ENCODE data around the gene ABCC9.
"Not testable (repeated sequence)": the region's sequence is repeated elsewhere in the genome, so short reads cannot be mapped to it uniquely, and the experiment has no call there.

ABCC9 gene

GRCh38 chr12:21934173-21934572 lies 7.1 kb downstream of the ABCC9 start:
- FAIRE-seq (no peak), DNase-seq (ENCODE audit: low spot score) (no peak)

DNA sequence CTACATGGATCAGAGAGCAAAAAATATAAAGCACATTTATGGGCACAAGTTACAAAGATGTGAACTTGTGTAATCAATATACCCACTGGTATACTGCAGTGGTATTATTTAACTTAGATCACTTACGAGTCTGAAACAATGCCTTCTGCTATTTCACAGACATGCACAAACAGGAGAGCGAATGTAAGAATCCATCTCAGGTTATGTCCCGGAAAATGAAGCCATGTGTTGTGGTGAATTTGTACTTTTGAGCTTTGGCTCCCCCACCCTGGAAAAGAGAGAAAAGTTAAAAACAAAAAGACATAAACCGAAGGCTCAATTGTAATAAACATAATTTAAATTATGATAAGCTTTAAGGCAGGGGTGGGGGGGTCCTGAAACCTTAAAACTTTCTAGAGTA lies 7.6 kb downstream of the ABCC9 start:
- FAIRE-seq, result no peak
- DNase-seq (ENCODE audit: low spot score), result no peak

GRCh38 chr12:21929972-21930371 lies 11.3 kb downstream of the ABCC9 start:
- DNase-seq (ENCODE audit: low spot score); FAIRE-seq: not testable (repeated sequence)

DNA sequence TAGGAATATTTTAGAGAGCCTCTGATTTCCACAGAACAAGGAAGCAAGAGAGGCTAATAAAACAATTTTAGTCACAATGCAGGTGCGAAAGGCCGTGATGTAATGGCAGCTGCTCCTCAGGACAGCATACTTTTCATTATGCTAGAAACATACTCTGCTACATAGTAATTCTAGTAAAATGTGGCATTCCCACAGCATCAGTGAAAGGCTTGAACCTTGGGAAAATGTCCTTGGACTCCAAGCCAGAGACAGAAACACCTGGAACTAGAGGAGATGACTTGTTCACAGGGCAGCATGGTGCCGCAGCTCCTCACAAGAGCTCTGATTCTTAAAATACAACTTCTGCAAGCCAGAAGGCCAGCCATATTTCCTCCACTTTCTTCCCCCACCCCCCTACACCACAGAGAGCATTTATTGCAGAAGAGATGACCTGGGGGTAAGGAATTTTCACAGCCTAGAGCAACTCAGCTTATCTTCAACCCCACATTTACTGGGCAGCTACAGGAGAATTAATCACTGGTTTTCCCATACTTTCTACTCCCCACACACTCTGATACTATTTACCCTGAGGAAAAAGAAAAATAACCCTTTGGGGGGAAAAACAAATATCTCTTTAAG lies 15.8 kb downstream of the ABCC9 start:
- DNase-seq (ENCODE audit: low spot score) (no peak), FAIRE-seq (no peak)

DNA sequence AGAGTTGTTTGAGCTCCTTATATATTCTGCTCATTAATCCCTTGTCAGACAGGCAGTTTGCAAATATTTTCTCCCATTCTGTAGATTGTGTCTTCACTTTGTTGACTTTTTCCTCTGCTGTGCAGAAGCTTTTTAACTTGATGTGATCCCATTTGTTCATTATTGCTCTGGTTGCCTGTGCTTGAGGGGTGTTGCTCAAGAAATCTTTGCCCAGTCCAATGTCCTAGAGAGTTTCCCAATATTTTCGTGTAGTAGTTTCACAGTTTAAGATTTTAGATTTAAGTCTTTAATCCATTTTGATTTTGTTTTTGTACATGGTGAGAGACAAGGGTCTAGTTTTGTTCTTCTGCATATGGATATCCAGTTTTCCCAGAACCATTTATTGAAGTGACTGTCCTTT lies 19.8 kb downstream of the ABCC9 start:
- no peak for DNase-seq (ENCODE audit: low spot score)
- no peak for FAIRE-seq

DNA sequence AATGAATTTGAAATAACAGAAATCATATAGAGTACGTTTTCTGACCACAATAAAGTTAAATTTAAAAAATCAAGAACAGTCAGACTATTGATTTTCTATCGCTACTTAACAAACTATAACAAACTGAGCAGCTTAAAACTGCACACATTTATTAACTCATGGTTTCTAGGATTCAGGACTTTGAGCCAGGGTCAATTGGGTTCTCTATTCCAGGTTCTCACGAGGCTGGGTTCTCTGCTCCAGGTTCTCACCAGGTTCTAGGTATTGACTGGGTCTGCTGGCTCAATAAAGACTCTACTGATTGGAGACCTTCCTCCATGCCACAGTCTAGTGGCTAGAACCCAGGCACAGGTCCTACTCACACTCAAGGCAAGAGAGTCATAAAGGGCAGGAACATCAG lies 22.8 kb downstream of the ABCC9 start:
- no peak for DNase-seq (ENCODE audit: low spot score)
- no peak for FAIRE-seq

DNA sequence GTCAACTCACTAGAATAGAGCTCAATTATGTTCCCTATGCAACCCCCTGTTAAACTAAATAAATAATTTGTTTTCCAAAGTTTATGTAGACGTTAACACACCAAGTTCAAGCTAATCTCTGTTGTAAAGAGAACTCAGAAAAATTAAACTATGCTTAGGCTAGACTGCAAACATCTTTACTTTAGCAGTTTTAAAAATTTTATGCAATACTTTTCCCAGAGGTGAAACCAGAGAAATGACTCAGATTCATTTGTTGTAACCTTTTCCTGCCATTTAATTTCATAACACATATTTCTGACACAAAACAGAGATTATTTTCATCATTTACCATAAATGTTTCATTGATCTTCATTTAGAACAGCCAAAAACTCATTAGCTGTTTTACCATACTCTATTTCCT lies 27.4 kb downstream of the ABCC9 start:
- no peak for DNase-seq (ENCODE audit: low spot score)
- no peak for FAIRE-seq

- no peak for DNase-seq (ENCODE audit: low spot score)
- no peak for FAIRE-seq
These were observed 28.9 kb downstream of the ABCC9 start for GRCh38 chr12:21912318-21912717.

- no peak for DNase-seq (ENCODE audit: low spot score)
- no peak for FAIRE-seq
These were observed 29.4 kb downstream of the ABCC9 start for GRCh38 chr12:21911832-21912231.

- FAIRE-seq, result no peak
- DNase-seq (ENCODE audit: low spot score), result no peak
These were observed 30.6 kb downstream of the ABCC9 start for GRCh38 chr12:21910657-21911056.

GRCh38 chr12:21907948-21908837 lies 33.0 kb downstream of the ABCC9 start:
- no peak for FAIRE-seq
- DNase-seq (ENCODE audit: low spot score), result no peak

- no peak for FAIRE-seq
- no peak for DNase-seq (ENCODE audit: low spot score)
These were observed 34.2 kb downstream of the ABCC9 start for GRCh38 chr12:21906919-21907493.

GRCh38 chr12:21899532-21899931 lies 41.7 kb downstream of the ABCC9 start:
- DNase-seq (ENCODE audit: low spot score); FAIRE-seq: not testable (repeated sequence)

GRCh38 chr12:21895651-21896050 lies 45.6 kb downstream of the ABCC9 start:
- DNase-seq (ENCODE audit: low spot score), result no peak
- FAIRE-seq, result no peak

DNA sequence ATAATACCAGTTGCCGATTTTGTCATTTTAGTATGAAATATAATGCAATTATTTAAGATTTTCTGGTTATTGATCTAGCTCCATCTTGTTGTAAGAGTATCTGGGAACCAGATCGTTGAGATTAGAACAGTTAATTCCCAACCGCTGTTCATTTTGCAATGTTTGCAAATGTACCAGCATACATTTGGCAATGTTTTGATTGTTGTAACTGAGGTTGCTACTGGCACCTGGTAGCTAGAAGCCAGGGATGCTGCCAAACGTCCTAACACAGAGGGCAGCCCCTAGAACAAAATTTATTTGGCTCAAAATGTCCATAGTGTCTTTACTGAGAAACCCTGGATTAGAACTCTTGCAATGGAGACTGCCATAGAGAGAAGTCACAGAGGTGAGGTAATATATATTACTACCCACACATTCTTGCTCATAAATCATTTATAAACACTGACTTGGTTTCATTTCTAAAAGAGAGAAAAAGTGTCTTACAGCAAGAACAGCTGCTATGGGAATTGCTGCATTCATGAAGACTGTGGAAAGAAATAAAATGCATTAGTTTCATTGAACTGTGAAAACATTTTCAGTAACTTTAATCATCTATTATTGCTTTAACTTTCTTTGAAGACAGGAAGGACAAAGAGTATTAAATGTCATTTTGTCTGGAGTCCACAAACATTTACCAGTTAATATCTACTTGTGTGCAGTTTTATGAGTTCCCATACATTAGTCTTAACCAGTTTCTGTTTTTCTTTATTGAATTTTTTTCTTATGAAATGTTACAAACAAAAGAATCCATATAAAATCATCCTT lies 46.2 kb downstream of the ABCC9 start:
- FAIRE-seq (no peak), DNase-seq (ENCODE audit: low spot score) (no peak)

DNA sequence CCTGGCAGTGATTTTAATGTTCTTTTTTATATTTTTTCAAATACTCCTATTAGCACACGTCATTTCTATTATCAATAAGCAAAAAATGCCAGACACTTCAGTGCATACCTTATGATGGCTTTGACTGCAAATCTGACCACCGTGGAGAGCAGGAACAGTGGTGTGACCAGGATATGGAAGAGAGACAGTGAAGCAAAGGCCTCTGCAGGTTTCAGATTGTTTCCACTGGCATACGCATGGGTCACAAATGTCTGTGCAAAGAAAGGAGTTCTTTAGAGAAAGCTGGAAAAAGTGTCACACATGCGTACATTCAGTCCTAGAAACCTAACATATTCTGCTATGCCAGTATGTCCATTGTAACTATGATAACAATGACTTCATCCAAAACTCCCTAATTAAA lies 47.3 kb downstream of the ABCC9 start:
- no peak for FAIRE-seq
- no peak for DNase-seq (ENCODE audit: low spot score)

DNA sequence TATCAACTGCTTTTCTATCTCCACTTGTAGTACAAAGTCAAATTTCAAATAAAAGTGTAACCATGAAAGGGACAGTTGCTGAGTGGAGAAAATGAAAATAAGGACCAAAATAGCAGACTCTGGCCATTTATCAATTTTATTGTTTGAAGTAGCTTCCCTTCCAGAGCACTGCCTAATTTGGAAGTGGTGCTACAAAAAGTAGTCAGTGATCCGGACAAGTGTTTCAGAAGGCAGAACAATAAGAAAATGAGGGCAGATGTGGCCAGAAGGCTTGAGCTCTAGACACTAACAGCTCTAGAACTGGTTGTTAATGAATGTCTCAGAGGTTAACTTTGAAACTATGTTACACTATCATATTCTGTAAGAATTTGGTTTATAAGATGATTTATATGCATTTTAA lies 48.9 kb downstream of the ABCC9 start:
- DNase-seq (ENCODE audit: low spot score) (no peak), FAIRE-seq (no peak)

DNA sequence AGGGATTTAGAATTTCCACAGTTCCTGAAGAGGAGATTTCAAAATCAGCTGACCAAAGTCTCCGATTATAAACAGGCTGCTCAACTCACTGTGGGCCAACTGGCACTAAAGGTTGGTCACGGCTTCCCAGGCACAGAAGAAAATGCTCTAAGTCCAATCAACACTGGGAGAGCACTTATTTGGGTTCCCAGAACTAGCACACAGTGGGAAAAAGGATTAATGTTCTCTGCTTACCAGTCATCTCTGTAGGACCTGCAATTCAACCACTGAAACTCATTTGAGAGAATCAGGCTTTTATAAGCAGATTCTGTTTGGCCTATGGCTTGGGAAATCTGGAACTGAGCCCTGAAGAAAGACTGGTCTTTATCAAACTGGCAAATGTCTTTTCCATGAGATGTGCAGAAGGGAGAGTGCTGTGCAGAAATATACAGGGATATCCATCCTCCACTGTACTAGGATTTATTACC lies 49.4 kb downstream of the ABCC9 start:
- no peak for FAIRE-seq

DNA sequence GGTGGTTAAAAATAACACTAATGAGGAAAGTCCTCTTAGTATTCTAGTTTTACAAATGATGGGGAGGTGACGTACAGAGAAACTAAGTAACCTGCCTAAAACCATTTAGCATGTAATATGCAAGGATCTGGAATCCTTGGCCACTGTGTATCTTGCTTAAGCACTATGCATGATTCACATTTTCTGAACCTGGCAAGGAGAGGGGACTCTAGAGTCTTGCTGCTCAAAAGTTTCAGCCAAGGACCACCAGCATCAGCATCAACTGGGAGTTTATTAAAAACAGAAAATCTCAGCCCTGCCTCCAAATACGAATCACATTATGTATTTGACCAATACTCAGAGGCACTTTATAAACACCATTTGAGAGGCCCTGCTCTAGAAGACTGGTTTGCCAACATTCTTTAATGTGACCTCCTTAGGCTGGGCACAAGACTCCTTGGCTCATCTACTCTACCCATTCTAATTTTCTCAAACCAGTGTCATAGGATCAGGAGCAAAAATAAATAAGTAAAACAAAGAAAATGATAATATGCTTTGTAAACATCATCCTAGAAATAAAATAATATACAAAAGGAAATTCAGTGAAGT lies 52.9 kb downstream of the ABCC9 start:
- DNase-seq (ENCODE audit: low spot score), result no peak
- FAIRE-seq, result no peak

More for the DNA sequence above, 49.4 kb downstream of the ABCC9 start:
- no peak for DNase-seq (ENCODE audit: low spot score)

- no peak for FAIRE-seq
- DNase-seq (ENCODE audit: low spot score), result no peak
These were observed 56.3 kb downstream of the ABCC9 start for GRCh38 chr12:21884936-21885335.

- FAIRE-seq (no peak), DNase-seq (ENCODE audit: low spot score) (no peak)
These were observed 58.6 kb downstream of the ABCC9 start for GRCh38 chr12:21882635-21883034.

All from RCC 7860 (cell line).